A549 treated with CORT108297 at 1 μM for 4 hours (cell line): ENCODE data around the gene MGAT4B. TPM values are rescaled to one million over a fixed set of nuclear protein-coding genes. Genes with fewer than 3 reads are reported as not detected.

Source experiments
- total RNA-seq: library from RNA; stranded (reverse); fragments of 200-300 nt; extraction: Qiagen RNA extraction; gene quantifications from 5 replicates; pipeline ENCODE4 v1.2.3, GENCODE V29; 2022

Gene MGAT4B
- 216 to 271 TPM (median 246 TPM) in 5 replicates for total RNA-seq

GRCh38 chr5:179806250-179807048, at the start of gene MGAT4B:
Gene MGAT4B (minus strand): TSS chr5:179806866. CDS start chr5:179806583, 283 bp downstream.

GRCh38 chr5:179820483-179821297, 14.0 kb upstream of the MGAT4B start, which contains the start of gene SQSTM1:
Gene SQSTM1 (plus strand): TSS chr5:179820905. CDS start chr5:179820937, 32 bp downstream.

GRCh38 chr5:179793468-179794139, 13.1 kb downstream of the MGAT4B start, which contains the start of gene LTC4S:
Gene LTC4S (plus strand): TSS chr5:179793986. CDS start chr5:179794081, 95 bp downstream.

Other genes with a start within 250 kb of the MGAT4B start
- gene HNRNPH1, start 183.2 kb downstream of the MGAT4B start, total RNA-seq: 471 to 674 TPM (median 491 TPM) in 5 replicates
- not detected in 5 replicates for gene CBY3, start 125.8 kb downstream of the MGAT4B start, total RNA-seq
- 303 to 414 TPM (median 342 TPM) in 5 replicates for gene CANX, start 107.9 kb downstream of the MGAT4B start, total RNA-seq
- 17.3 to 21.0 TPM (median 19.7 TPM) in 5 replicates for gene MAML1, start 74.0 kb downstream of the MGAT4B start, total RNA-seq
- gene LTC4S, start 12.9 kb downstream of the MGAT4B start, total RNA-seq: 0.25 to 0.36 TPM (median 0.27 TPM) in 3 of 5 replicates, not detected in the others
- gene SQSTM1, start 14.0 kb upstream of the MGAT4B start, total RNA-seq: 1,176 to 2,107 TPM (median 1,251 TPM) in 5 replicates
- 15.6 to 23.6 TPM (median 18.6 TPM) in 5 replicates for gene MRNIP, start 52.0 kb upstream of the MGAT4B start, total RNA-seq
- 52.3 to 71.4 TPM (median 64.1 TPM) in 5 replicates for gene TBC1D9B, start 101.0 kb upstream of the MGAT4B start, total RNA-seq